Measurements from ENCODE around the gene CYP2S1.

DNA sequence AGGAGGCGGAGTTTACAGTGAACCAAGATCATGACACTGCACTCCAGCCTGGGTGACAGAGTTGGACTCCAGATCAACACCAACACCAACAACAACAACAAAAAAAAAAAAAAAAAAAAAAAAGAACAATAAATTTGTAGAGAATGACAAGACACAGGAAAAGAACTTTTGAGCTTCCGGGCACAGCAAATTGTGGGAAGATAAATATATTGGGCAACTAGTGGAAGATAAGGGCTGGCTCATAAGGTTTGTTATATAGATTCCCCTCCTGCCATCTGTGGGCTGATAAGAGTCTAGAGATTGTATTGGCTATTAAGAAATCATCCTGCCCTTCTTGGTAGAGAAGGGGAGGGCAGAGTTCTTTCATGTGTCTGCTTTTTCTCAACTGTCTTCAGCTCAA lies 33.1 kb upstream of the CYP2S1 start:
- no peak for TF ChIP-seq PHF20 (IDR thresholded peaks at IDR 0.05; ENCODE audit: partially characterized antibody)
- no peak for TF ChIP-seq KAT7 (CRISPR knock-in tag; IDR thresholded peaks at IDR 0.05; ENCODE audit: borderline replicate concordance)
- no peak for TF ChIP-seq BRD9 (IDR thresholded peaks at IDR 0.05; ENCODE audit: low read depth, partially characterized antibody)
- TF ChIP-seq FOXK2 (conservative IDR thresholded peaks at IDR 0.05 in 1 of 2, IDR thresholded peaks at IDR 0.05 in 1 of 2; ENCODE audit: low read depth in 2 of 2), result no peak
- no peak for TF ChIP-seq TAF1 (IDR thresholded peaks at IDR 0.05; ENCODE audit: control insufficient read depth, extremely low read depth, insufficient read depth, low read length, severe bottlenecking)
- no peak for TF ChIP-seq RAD21 (CRISPR knock-in tag; conservative IDR thresholded peaks at IDR 0.05 in 1 of 2, IDR thresholded peaks at IDR 0.05 in 1 of 2)
- no peak for TF ChIP-seq TCF7L2 (IDR thresholded peaks at IDR 0.05; ENCODE audit: low read depth, low read length)
